Stimulated activated CD4-positive, alpha-beta T cell treated with anti-CD3 and anti-CD28 coated beads, Interleukin-4, amount 100 ng/mL, for 4 hours (primary cell): ENCODE data around the gene POLD1.
"Not testable (repeated sequence)": the region's sequence is repeated elsewhere in the genome, so short reads cannot be mapped to it uniquely, and the experiment has no call there.

Source experiments
- DNase-seq, 2 experiments: peaks; one replicate each; pipeline ENCODE4 v3.0.0-alpha.2; 2020

The POLD1 gene

DNA sequence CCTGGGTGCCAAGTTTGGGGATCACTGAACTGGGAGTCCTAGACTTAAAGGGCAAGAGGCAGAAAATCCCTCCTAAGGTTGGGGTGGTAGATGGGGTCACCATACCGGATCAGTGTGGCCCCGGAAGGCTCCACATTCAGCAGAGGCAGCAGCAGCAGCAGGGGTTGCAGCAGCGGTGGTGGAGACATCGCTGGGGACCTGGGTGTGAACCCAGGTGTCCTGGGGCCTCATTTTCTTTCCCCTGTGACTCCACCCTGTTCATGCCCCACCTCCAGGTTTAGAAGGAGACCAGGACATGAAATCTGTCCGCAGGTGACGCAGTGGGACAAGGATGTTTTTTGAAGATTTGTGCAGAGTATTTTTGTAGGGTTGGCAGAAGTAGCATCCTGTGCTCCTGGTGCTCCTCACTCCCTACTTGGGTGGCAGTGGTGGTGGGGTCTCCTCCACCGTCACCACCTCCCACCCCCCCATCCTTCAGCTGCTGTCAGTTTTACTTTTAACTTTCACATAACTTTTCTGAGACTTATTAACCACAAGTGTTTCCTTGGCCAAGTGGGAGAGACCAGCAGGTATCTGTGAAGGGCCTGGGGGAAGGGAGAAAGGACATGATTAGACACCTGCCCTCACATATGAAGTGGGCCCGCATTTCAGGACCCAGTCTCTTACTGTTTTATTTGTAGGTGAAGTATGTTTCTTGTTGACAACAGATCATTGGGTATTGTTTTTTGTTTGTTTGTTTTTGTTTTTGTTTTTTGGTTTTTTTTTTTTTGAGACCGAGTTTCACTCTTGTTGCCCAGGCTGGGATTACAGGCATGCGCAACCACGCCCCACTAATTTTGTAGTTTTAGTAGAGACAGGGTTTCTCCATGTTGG is 18.5 kb upstream of the POLD1 start, which contains the start of gene NAPSA:
TSS of gene NAPSA (minus strand) at position 206 of the 873 bp plus-strand sequence. CDS start at position 188, 18 bp downstream.
- no peak for DNase-seq

DNA sequence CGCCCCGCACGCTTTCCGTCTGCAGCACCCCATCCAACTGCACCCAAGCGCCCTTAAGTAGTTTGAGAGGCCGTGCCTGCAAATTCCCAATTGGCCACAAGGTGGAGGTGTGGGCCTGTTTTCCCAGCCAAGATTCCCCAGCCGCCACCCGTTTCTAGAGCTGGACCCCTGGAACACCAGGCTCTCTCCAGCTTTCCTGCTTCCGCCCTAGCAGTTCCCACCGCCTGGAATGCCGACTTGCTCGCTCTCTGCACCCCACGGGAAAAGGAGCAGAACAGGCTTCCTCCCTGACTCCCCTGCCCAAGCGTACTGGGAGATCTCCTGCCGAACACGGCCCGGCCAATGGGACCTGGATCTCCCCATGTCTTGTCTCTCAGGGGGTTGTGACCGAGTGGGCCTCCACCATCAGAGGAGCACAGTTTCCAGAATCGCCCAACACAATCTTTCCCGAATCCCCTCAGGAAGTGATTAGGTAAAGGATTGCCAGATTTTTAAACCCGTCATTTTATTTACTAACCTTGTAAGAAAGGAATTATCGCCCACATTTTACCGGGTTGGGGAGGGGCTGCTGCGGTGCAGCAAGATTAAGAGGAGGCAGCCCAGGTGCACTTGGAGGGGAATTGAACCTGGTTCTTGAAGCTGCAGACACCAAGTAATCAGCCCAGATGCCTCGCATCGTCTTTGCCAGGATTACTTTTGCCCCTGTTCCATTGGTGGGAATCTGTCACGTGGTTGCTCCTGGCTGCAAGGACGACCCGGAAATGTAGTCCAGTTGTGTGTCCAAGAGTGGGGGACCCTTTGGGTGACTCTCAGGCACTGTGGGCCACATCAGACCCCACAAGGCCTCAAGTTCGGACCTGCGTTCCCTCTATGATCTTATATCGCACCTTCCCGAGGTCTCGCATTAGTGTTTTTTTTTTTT is 15.2 kb upstream of the POLD1 start:
- DNase-seq: peak; percentile 70

DNA sequence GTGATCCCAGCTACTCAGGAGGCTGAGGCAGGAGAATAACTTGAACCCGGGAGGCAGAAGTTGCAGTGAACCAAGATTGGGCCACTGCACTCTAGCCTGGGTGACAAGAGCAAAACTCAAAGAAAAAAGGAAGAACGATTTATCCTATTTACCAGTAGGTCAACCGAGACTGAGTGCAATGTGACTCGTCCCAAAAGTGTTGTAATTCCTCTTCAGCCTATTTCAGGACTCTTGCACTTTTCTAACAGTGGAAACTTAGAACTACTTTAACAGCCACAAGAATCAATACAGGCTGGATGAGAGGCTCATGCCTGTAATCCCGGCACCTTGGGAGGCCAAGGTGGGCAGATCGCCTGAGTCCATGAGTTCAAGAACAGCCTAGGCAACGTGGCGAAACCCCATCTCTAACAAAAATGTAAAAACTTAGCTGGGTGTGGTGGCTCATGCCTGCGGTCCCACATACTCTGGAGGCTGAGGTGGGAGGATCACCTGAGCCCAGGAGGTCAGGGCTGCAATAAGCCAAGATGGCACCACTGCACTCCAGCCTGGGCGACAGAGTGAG is 12.2 kb upstream of the POLD1 start:
- DNase-seq: no peak

DNA sequence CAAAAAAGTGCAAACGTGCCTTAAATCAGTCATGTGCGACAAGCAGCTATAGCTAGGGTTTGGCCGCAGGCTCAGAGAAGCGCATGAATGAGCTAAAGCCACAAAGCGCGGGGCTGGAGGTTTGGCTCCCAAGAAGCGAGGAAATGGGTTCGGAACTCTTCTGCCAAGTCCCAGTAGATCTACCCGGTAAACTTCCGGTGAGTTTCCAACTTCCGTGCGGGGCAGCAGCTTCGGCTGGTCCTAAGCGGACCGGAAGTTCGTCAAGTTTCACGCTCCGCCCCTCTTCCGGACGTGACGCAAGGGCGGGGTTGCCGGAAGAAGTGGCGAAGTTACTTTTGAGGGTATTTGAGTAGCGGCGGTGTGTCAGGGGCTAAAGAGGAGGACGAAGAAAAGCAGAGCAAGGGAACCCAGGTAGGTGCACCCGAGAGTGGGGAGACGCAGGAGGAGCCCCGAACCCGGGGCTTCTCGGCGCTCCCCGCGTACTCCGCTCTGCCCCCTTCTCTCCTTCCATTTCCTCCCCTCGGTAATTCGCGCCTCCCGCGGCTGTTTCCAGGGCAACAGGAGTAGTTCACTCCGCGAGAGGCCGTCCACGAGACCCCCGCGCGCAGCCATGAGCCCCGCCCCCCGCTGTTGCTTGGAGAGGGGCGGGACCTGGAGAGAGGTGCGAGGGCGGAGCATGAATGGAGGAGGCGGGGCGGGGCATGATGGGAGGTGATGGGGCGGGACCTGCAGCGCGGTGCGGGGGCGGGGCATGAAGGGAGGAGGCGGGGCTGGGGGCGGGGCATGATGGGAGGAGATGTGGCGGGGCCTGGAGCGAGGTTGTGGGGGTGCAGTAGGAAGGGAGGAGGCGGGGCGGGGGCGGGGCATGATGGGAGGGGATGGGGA is 7.7 kb upstream of the POLD1 start, which contains the start of gene NR1H2:
TSS of gene NR1H2 (plus strand) at position 292 of the 885 bp plus-strand sequence. CDS start 1,149 bp downstream, outside the sequence.
- DNase-seq: peak; percentile 91 to 93

DNA sequence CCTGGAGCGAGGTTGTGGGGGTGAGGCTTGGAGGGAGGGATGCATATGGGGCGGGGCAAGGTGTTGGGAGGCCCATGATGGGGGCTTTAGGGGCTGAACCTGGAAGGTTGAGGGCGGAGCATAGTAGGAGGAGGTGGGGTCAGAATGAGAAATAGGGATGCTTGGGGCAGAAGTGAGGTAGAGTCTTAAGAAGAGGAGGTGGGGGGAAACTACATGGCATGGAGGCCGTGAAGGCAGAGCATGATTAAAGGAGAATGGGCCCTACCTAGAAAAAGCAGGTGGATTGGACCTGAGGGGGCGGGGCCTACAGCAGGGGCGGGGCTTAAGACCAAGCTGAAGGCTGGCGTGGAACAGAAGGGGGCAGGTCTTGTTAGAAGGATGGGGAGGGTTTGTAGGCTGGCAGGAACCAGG is 7.1 kb upstream of the POLD1 start:
- peak; percentile 54 for DNase-seq

DNA sequence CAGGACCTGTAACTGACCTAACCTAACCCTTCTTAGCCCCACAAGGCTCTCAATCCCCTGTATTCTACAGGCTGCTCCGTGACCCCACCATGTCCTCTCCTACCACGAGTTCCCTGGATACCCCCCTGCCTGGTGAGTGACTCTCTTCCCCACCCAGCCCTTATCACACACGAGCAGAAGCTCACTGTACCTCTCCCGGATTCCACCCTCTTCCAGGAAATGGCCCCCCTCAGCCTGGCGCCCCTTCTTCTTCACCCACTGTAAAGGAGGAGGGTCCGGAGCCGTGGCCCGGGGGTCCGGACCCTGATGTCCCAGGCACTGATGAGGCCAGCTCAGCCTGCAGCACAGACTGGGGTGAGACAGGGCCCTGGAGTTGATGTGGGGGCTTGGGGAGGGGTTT is 6.6 kb upstream of the POLD1 start:
- DNase-seq: no peak

DNA sequence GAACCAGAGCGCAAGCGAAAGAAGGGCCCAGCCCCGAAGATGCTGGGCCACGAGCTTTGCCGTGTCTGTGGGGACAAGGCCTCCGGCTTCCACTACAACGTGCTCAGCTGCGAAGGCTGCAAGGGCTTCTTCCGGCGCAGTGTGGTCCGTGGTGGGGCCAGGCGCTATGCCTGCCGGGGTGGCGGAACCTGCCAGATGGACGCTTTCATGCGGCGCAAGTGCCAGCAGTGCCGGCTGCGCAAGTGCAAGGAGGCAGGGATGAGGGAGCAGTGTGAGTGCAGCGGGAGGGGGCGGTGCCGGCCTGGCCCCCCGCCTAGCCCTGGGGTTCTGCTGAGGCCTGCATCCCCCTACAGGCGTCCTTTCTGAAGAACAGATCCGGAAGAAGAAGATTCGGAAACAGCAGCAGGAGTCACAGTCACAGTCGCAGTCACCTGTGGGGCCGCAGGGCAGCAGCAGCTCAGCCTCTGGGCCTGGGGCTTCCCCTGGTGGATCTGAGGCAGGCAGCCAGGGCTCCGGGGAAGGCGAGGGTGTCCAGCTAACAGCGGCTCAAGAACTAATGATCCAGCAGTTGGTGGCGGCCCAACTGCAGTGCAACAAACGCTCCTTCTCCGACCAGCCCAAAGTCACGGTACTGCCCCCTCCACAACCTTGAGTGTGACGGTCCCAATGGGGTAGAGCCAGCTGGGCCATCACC is 5.8 kb upstream of the POLD1 start:
- DNase-seq: no peak

DNA sequence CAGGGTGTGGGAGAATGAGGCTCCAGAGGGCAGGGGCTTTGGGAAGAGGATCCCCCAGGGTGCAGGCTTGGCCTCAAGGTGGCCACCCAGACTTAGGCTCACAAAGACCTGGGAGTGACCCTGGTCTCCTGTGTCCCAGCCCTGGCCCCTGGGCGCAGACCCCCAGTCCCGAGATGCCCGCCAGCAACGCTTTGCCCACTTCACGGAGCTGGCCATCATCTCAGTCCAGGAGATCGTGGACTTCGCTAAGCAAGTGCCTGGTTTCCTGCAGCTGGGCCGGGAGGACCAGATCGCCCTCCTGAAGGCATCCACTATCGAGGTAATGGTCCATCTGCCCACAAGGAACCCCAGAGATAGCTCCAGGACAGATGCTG is 5.3 kb upstream of the POLD1 start:
- DNase-seq: no peak

DNA sequence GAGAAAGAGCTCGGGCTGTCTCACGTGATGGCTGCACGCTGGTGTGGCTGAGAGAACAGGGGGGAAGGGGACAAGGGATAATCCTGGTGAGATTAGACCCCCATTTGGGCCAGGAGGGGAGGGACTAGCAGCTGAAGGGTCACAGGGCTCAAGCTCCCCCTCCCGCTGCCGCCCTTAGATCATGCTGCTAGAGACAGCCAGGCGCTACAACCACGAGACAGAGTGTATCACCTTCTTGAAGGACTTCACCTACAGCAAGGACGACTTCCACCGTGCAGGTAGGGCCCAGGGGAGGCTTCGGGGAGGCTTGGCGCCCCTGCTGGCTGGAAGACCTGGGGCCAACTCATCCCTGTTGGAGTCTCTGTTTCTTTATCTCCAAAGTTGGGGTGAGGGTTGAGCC is 4.5 kb upstream of the POLD1 start:
- DNase-seq: no peak

DNA sequence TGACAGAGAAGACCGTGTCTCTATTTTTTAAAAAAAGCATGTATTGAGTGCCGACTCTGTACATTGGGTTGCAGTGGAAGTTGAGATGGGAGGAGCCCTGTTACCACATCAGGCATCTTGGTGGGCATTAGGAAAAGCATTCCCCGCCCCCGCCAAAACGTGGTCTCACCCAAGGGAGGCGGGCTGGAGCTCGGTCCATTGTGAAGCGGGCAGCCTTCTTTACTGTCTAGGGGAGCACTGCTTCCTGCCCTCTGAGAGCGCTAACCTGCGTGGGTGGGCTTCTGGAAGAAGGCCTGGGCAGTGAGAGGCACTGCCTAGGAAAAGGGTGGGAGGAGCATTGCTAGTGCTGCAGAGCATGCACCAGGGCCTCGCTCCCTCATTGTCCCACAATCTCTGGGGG is 4.0 kb upstream of the POLD1 start:
- DNase-seq: no peak

DNA sequence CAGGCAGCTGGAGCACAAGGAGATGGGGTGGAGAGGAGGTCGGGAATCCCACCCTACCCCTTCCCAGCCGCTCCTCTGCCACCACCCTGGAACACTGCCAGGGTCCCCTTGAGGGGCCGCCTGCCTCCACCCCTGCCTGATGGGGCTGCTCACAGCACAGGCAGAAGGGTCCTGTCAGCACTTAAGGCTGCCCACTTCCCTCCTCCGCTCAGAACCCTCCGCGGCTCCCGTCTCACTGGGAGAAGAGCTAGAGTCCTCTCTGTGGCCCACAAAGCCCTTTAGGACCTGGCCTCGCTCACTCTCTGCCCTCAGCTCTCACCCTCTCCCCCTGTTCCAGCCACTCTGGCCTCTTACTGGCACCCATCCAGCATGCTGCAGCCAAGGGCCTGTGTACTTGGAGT is 3.4 kb upstream of the POLD1 start:
- no peak for DNase-seq

DNA sequence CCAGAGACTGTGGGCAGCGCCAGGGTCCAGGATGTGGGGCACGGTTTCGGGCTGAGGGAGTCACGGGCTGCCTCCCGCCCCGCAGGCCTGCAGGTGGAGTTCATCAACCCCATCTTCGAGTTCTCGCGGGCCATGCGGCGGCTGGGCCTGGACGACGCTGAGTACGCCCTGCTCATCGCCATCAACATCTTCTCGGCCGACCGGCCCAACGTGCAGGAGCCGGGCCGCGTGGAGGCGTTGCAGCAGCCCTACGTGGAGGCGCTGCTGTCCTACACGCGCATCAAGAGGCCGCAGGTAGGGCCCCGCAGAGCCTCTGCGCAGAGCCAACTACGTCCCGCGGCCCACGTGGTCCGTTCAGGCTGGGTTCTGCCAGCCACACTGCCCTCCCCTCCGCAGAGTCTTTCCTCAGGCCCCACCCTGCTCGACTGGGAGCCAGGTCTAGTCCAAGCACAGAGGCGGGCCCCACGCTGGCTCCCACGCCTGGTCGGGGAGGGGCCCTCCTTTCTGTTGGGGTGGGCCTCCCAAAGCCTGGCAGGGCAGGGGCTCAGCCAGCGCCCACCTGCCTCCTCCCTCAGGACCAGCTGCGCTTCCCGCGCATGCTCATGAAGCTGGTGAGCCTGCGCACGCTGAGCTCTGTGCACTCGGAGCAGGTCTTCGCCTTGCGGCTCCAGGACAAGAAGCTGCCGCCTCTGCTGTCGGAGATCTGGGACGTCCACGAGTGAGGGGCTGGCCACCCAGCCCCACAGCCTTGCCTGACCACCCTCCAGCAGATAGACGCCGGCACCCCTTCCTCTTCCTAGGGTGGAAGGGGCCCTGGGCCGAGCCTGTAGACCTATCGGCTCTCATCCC is 2.0 kb upstream of the POLD1 start:
- DNase-seq: no peak

DNA sequence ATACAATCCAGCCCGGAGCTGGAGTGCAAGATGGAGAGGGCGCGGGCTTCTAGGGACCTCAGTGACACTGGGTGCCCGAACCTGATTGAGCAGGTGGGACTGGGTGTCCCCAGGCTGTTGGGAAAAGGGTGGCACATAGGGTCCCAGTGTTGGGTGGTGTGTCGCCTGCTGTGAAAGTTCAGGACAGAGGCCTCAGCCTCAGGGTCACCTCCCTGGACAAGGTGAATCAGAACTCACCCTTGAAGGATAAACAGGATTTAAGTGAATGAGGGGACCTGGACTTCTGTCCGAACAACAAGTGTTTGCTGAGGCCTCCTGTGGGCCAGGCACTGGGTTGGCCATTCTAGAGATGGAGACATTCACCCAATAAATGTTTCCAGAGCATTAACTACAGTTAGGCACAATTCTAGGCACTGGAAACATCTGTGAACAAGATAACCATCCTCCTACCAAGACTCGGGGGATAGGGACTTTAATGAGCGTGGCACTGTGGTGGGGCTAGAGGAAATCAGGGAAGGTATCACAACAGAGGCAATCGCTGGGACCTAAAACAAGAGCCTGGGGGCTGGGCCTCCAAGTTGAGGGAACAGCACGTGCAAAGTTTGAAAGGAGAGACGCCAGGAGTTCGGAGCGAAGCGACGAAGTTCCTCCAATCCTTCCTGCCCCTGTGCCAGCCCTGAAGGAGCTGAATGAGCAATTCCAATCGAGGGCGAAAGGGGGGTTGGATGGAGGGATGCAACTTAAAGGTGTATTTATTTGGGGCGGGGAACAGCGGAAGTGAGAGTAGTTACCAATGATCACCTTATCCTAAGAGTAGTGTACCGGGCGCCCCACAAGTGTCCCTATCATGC is 921 bp upstream of the POLD1 start:
- DNase-seq: no peak

DNA sequence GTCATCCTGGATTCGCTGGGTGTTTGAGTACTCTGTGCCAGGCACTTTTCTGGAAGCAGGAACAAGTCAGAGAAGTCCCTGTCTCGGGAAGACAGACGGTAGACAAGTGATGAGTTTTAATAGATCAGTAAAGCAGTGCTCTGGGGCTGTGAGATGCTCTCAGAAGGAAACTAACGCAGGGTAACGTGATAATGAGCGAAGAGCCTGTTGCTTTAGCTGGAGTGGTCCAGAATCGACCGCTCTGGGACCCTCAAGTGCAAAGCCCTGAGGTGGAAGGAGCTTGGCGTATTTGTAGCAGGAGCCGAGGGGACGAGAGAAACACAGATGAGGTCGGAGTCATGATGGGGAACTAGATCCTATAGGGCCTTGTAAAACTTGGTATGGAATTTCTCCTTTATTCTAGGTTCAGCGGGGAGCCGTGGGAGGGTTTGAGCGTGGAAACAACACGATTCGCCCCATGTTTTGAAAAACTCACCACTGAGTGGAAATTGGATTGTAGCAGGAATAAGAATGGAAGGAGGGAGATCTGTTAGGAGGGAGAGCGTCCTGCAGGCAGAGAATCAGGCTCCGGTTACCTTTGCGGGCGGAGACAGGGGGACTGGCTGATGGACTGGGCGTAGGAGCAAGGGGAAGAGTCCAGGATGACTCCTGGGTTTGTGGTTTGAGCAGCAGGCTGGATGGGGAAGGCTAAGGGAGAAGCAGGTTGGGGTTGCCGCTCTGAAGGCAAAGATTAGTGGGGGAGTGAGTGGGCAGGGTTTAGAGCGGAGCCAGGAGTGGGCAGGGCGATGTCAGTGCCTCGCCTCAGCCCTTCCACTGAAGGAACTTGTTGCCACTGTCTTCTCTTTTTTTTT is 763 bp downstream of the POLD1 start:
- no peak for DNase-seq

DNA sequence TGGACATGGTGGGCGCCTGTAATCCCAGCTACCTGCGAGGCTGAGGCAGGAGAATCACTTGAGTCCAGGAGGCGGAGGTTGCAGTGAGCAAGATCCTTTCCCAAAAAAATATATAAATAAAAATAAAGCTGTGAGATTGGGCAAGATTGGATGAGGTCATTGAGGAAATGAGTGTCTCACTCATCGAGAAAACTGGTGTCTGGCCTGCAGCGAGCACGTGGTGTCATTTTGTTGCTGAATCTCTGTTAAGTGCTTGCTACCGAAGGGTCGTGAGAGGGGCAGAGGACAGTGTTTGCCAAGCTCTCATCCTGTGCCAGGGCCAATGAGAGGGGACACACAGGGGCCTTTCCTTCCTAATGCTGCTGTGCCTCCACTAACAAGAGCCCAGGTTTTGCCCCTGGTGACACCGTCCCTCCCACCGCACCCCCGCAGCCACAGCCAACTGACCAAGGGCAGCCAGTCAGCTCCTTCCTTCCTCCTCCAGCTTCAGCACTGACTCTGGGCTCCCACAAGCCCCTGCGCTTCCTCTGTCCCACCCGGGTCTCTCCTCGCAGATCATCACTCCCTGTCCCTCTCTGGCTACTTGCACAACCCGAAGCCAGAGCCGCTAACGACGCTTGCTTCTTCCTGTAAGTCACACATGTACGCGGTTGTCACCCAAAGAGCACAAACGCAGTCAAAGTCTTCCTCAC is 3.2 kb downstream of the POLD1 start:
- DNase-seq: no peak

DNA sequence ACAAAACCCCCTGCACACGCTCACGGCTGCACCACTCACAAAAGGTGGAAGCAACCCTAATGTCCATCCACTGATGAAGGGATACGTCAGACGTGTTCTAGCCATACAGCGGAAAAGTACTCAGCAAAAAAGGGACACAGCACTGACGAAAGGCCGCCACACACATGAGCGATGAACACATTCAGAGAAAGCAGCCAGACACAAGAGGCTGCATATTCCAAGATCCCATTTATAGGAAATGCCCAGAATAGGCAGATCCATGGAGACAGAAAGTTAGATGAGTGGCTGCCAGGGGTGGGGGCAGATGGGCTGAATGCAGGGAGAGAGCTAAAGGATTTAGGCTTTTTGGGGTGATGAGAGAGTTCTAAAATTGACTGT is 3.7 kb downstream of the POLD1 start:
- no peak for DNase-seq

DNA sequence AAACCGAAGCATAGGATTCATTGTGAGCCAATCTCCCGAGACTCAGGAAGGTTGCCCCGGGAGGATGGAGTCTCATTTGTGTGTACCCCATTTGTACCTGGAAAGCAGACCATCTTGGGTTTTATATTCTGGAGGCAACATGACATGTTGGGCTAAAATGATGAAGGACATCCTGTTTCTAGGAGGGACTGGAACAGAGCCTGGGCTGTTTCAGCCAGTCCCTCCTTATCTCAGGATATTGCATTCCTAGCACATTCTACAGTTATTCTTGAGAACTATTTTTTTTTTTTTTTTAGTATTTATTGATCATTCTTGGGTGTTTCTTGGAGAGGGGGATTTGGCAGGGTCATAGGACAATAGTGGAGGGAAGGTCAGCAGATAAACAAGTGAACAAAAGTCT is 6.1 kb downstream of the POLD1 start:
- not testable (repeated sequence) for DNase-seq

DNA sequence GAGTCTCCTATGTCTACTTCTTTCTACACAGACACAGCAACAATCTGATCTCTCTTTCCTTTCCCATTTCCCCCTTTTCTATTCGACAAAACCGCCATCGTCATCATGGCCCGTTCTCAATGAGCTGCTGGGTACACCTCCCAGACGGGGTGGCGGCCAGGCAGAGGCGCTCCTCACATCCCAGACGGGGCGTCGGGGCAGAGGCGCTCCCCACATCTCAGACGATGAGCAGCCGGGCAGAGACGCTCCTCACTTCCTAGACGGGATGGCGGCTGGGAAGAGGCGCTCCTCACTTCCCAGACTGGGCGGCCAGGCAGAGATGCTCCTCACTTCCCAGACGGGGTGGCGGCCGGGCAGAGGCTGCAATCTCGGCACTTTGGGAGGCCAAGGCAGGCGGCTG is 6.8 kb downstream of the POLD1 start:
- not testable (repeated sequence) for DNase-seq
